HEK293 (cell line): ENCODE data around the gene NOS1.
A peak's percentile ranks its signal among the peaks of the same experiment; 100 is the strongest.

Source experiments
- CTCF ChIP-seq: fragments of 450-650 bp; formaldehyde crosslinking; IDR thresholded peaks from 2 replicates; pipeline ENCODE4 v1.5.1; 2016; ENCODE audit warnings: missing biosample characterization, missing genetic modification characterization
- GLI2 ChIP-seq: fragments of 450-650 bp; formaldehyde crosslinking; IDR thresholded peaks from 2 replicates; pipeline ENCODE4; 2017; ENCODE audit warnings: missing biosample characterization, missing genetic modification characterization, low read depth, borderline replicate concordance
- GLIS1 ChIP-seq: fragments of 450-650 bp; formaldehyde crosslinking; IDR thresholded peaks from 2 replicates; pipeline ENCODE4 v1.5.1; 2016; ENCODE audit warnings: missing biosample characterization, missing genetic modification characterization
- PRDM1 ChIP-seq: fragments of 450-650 bp; formaldehyde crosslinking; IDR thresholded peaks from 2 replicates; pipeline ENCODE4; 2016; ENCODE audit warnings: missing biosample characterization, missing genetic modification characterization
- REPIN1 ChIP-seq: fragments of 450-650 bp; formaldehyde crosslinking; IDR thresholded peaks from 2 replicates; pipeline ENCODE4 v1.5.1; 2017; ENCODE audit warnings: missing biosample characterization, missing genetic modification characterization, low read depth
- ZBTB26 ChIP-seq: fragments of 450-650 bp; formaldehyde crosslinking; optimal IDR thresholded peaks from 2 replicates; pipeline ENCODE3; 2016; ENCODE audit warnings: missing biosample characterization, mild to moderate bottlenecking, missing genetic modification characterization
- ZBTB44 ChIP-seq: fragments of 450-650 bp; IDR thresholded peaks from 2 replicates; pipeline ENCODE4 v1.5.1; 2018; ENCODE audit warnings: missing biosample characterization, mild to moderate bottlenecking, missing genetic modification characterization
- ZBTB48 ChIP-seq: fragments of 450-650 bp; formaldehyde crosslinking; IDR thresholded peaks from 2 replicates; pipeline ENCODE4 v1.5.1; 2016; ENCODE audit warnings: missing biosample characterization, missing genetic modification characterization
- ZNF132 ChIP-seq: fragments of 450-650 bp; formaldehyde crosslinking; IDR thresholded peaks from 2 replicates; pipeline ENCODE4 v1.5.1; 2017; ENCODE audit warnings: missing biosample characterization, missing genetic modification characterization, borderline replicate concordance
- ZNF148 ChIP-seq: fragments of 450-650 bp; formaldehyde crosslinking; IDR thresholded peaks from 2 replicates; pipeline ENCODE4 v1.5.0; 2017; ENCODE audit warnings: missing biosample characterization, missing genetic modification characterization, borderline replicate concordance
- ZNF157 ChIP-seq: fragments of 450-650 bp; formaldehyde crosslinking; IDR thresholded peaks from 2 replicates; pipeline ENCODE4 v1.5.1; 2016; ENCODE audit warnings: missing biosample characterization, missing genetic modification characterization
- ZNF175 ChIP-seq: fragments of 450-650 bp; formaldehyde crosslinking; IDR thresholded peaks from 2 replicates; pipeline ENCODE4 v1.5.1; 2016; ENCODE audit warnings: missing biosample characterization, missing genetic modification characterization
- ZNF202 ChIP-seq: fragments of 450-650 bp; formaldehyde crosslinking; IDR thresholded peaks from 2 replicates; pipeline ENCODE4 v1.5.1; 2016; ENCODE audit warnings: missing biosample characterization, missing genetic modification characterization, borderline replicate concordance
- ZNF214 ChIP-seq: fragments of 450-650 bp; formaldehyde crosslinking; IDR thresholded peaks from 2 replicates; pipeline ENCODE4 v1.5.1; 2017; ENCODE audit warnings: missing biosample characterization, mild to moderate bottlenecking, missing genetic modification characterization, borderline replicate concordance
- ZNF280C ChIP-seq: fragments of 450-650 bp; formaldehyde crosslinking; IDR thresholded peaks from 2 replicates; pipeline ENCODE4 v1.5.1; 2016; ENCODE audit warnings: missing biosample characterization, missing genetic modification characterization
- ZNF350 ChIP-seq: fragments of 450-650 bp; formaldehyde crosslinking; IDR thresholded peaks from 2 replicates; pipeline ENCODE4 v1.5.0; 2017; ENCODE audit warnings: missing biosample characterization, mild to moderate bottlenecking, missing genetic modification characterization
- ZNF37A ChIP-seq: fragments of 450-650 bp; IDR thresholded peaks from 2 replicates; pipeline ENCODE4 v1.5.1; 2018; ENCODE audit warnings: missing biosample characterization, missing genetic modification characterization
- ZNF433 ChIP-seq: fragments of 450-650 bp; formaldehyde crosslinking; IDR thresholded peaks from 2 replicates; pipeline ENCODE4 v1.5.1; 2016; ENCODE audit warnings: missing biosample characterization, missing genetic modification characterization, low read depth
- ZNF510 ChIP-seq: fragments of 450-650 bp; formaldehyde crosslinking; IDR thresholded peaks from 2 replicates; pipeline ENCODE4 v1.5.1; 2018; ENCODE audit warnings: mild to moderate bottlenecking, missing genetic modification characterization, missing biosample characterization; ENCODE audit not compliant: insufficient replicate concordance
- ZNF530 ChIP-seq: fragments of 450-650 bp; formaldehyde crosslinking; IDR thresholded peaks from 2 replicates; pipeline ENCODE4 v1.5.1; 2016; ENCODE audit warnings: low read depth, missing biosample characterization, missing genetic modification characterization
- ZNF658 ChIP-seq: fragments of 450-650 bp; formaldehyde crosslinking; IDR thresholded peaks from 2 replicates; pipeline ENCODE4; 2016; ENCODE audit warnings: missing biosample characterization, missing genetic modification characterization
- ZXDB ChIP-seq: fragments of 450-650 bp; formaldehyde crosslinking; IDR thresholded peaks from 2 replicates; pipeline ENCODE4 v1.5.1; 2016; ENCODE audit warnings: missing biosample characterization, missing genetic modification characterization

NOS1 gene

GRCh38 chr12:117188961-117189724 is 172.3 kb downstream of the NOS1 start (continued):
- TF ChIP-seq ZNF132 (tag by site-specific recombination) (no peak), ZNF510 (tag by site-specific recombination) (no peak), ZNF350 (no peak), CTCF (tag by site-specific recombination) (0 out of 2 replicates have a peak, but pooled peaks have one; percentile 23), ZNF148 (tag by site-specific recombination) (no peak), ZNF37A (tag by site-specific recombination) (no peak), ZNF202 (tag by site-specific recombination) (no peak), ZBTB44 (tag by site-specific recombination) (no peak), ZNF658 (no peak), ZNF530 (tag by site-specific recombination) (no peak), ZXDB (tag by site-specific recombination) (no peak), ZBTB48 (peak; percentile 46; the same call in 1 of the 2 replicates), GLI2 (no peak), ZBTB26 (tag by site-specific recombination) (no peak), ZNF214 (tag by site-specific recombination) (no peak), PRDM1 (tag by site-specific recombination) (peak; percentile 69; the same call in 1 of the 2 replicates), ZNF157 (no peak), ZNF280C (tag by site-specific recombination) (no peak), REPIN1 (tag by site-specific recombination) (peak; percentile 100), GLIS1 (tag by site-specific recombination) (no peak), ZNF433 (tag by site-specific recombination) (no peak), ZNF175 (tag by site-specific recombination) (no peak)
